Testis (tissue), 3 donors: ENCODE measurements around the gene HSF5. TPM values are rescaled to one million over a fixed set of nuclear protein-coding genes. Genes with fewer than 3 reads are reported as not detected.

ENCODE experiments used
- DNase-seq: peaks from one replicate; pipeline ENCODE4 v3.0.0-alpha.2; 2019
- H3K27ac ChIP-seq, 2 donors: fragments of 200-600 bp; sonication (generic); one replicate each; pipeline ENCODE4 v1.5.1; 2019
- H3K27me3 ChIP-seq: fragments of 200-600 bp; sonication (generic); one replicate; pipeline ENCODE4 v1.5.1; 2019
- H3K36me3 ChIP-seq: fragments of 200-600 bp; sonication (generic); one replicate; pipeline ENCODE4 v1.5.1; 2017; ENCODE audit warnings: low read depth; ENCODE audit errors: missing control alignments
- H3K4me1 ChIP-seq: fragments of 200-600 bp; sonication (generic); one replicate; pipeline ENCODE4 v1.5.1; 2019
- H3K4me3 ChIP-seq, 2 donors: fragments of 200-600 bp; sonication (generic); one replicate each; pipeline ENCODE4 v1.5.1; 2017 to 2019
- H3K9me3 ChIP-seq: fragments of 200-600 bp; sonication (generic); one replicate; pipeline ENCODE4 v1.5.1; 2017
- CTCF ChIP-seq, 3 experiments: fragments of 450-650 bp in 2 of 3; fragments of 200-600 bp in 1 of 3; sonication (generic) in 1 of 3; IDR thresholded peaks; one replicate each; pipeline ENCODE4 v1.5.1; 2016 to 2019; ENCODE audit warnings: antibody characterized with exemption in 3 of 3, mild to moderate bottlenecking in 2 of 3, moderate library complexity in 1 of 3
- POLR2A ChIP-seq: fragments of 450-650 bp; IDR thresholded peaks from one replicate; pipeline ENCODE4 v1.6.1; 2017; ENCODE audit warnings: antibody characterized with exemption, mild to moderate bottlenecking, moderate library complexity
- WGBS, 2 donors: methylation state at CpG; one replicate each; pipeline ENCODE4 v1.1.5; 2018; 5-methylcytosine and 5-hydroxymethylcytosine counted together
- intact Hi-C: fragments of 100-400 bp; cut with DNase I; formaldehyde crosslinking; loops from one replicate; pipeline ENCODE4 v1.15.1; 2023; ENCODE audit warnings: low total_unique reads
- polyA plus RNA-seq: library from polyadenylated mRNA; stranded (reverse); fragments of 350-450 nt; fragmentation: Illumina TruSeq; extraction: RNeasy Lipid Tissue Mini Kit (QIAGEN cat#74804); gene quantifications from one replicate; pipeline ENCODE4 v1.2.3, GENCODE V29; 2014; ENCODE audit warnings: low read depth, low replicate concordance; ENCODE audit not compliant: insufficient read depth
- total RNA-seq, 2 donors: library from RNA; depleted of rRNA; stranded (reverse); fragments of >200 nt; gene quantifications; one replicate each; pipeline ENCODE4 v1.2.3, GENCODE V29; 2016

The HSF5 gene
- total and polyA plus RNA-seq, 3 donors from 2014 or later: 40.0 to 119 (median 57.8) TPM

GRCh38 chr17:58414596-58414997 lies 73.6 kb downstream of the HSF5 start:
- WGBS, 2 donors: 79 to 85% methylated on average over 3 of the region's 3 CpGs

DNA sequence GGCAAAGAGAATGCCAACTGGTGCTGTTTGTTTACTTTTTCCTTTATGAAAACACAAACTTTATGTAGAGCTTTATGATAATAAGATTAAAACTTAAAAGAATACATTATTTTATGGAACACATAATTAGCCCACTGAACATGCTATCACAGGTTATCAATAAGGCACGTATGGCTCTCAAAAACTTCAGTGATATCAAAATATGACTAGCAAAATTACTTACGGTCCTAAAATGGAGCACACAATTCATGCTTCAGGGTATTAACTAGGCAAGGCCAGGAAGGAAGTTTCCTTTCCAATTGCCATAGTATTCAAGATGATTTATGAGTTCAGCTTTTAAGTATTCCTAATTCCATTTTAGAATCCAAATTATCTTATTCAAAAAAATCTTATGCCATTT lies 74.5 kb downstream of the HSF5 start:
- intact Hi-C loops: no loop called here
- DNase-seq: no peak
- H3K27me3 ChIP-seq: no peaks in the 10 kb centered on the region
- H3K4me1 ChIP-seq: no peaks in the 10 kb centered on the region
- no peaks in the 10 kb centered on the region for H3K36me3 ChIP-seq
- no peak overlapping the region for H3K4me3 ChIP-seq
- TF ChIP-seq CTCF (IDR thresholded peaks at IDR 0.05): no peak
- no peak for TF ChIP-seq POLR2A
- no peak overlapping the region for H3K27ac ChIP-seq
- WGBS, 2 donors: 53 to 54% methylated on average over 2 of the region's 2 CpGs
- no peaks in the 10 kb centered on the region for H3K9me3 ChIP-seq

More at GRCh38 chr17:58414596-58414997, 73.6 kb downstream of the HSF5 start:
- Histone ChIP-seq H3K4me1 (no peaks in the 10 kb centered on the region), H3K27ac (no peak overlapping the region), H3K36me3 (no peaks in the 10 kb centered on the region), H3K27me3 (no peaks in the 10 kb centered on the region), H3K4me3 (no peak overlapping the region), H3K9me3 (no peaks in the 10 kb centered on the region)
- TF ChIP-seq CTCF (IDR thresholded peaks at IDR 0.05) (no peak), POLR2A (no peak)
- intact Hi-C loops: no loop called here
- DNase-seq: peak; percentile 32

DNA sequence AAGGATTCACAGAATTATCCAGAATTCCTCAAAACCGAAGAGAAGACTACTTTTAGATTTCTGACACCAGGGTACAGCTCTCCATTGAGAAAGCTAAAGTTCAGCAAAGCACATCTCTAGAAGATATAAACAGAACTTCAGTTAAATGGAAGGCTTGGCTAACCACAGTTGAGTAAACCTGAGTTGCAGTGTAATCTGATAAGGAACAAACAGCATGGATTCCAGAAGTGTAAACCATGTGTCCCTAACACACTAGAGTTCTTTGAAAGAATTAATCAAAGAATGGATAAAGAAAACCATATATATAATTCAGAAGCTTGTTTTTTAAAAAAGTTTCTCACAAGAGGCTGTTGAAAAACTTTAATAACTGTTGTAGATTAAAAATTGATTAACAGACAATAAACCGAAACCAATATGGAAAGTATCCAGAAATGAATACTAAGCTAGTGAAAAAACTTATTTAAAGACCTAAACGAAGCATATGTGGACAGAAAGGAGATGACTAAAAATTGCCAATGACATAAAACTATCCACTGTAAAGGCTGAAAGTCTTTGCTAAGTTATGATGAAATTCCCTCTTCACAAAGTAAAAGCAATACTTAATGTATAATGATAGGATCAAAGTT lies 75.1 kb downstream of the HSF5 start:
- no peak for TF ChIP-seq CTCF (IDR thresholded peaks at IDR 0.05)
- TF ChIP-seq POLR2A: no peak
- Histone ChIP-seq H3K4me3 (no peak overlapping the region), H3K9me3 (no peaks in the 10 kb centered on the region), H3K27me3 (no peaks in the 10 kb centered on the region), H3K27ac (no peak overlapping the region), H3K36me3 (no peaks in the 10 kb centered on the region), H3K4me1 (no peaks in the 10 kb centered on the region)
- no peak for DNase-seq
- WGBS, 2 donors: 78 to 84% methylated on average over 3 of the region's 3 CpGs
- intact Hi-C loops: no loop called here

DNA sequence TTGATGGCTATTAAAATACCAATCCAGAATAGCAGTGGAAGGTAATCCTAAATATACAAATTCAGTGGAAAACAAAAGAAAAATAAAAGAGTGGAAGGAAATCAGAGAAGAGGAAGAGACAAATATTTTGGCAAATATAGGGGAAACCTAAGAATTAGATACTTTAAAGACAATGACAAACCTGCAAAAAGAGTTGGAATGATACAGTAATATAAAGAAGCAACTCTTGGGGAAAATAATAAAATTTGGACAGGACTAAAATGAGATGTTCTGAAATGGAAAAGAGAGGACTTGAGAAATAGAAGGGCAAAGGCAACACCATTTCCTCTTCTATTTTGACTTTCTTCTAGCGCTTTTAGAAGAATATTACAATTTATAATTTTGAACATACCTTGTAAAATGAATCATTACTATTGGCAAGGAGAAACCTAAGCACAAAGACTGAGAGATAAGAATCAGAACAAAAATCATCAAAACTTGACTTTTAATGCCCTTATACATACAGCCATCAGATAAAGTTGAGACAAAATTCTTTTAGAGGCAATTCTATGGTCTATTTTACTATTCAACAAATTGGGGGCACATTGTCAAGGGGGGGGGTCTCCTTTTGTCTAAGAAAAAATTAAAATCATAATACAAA lies 76.0 kb downstream of the HSF5 start:
- TF ChIP-seq POLR2A (no peak), CTCF (IDR thresholded peaks at IDR 0.05) (no peak)
- 94 to 100% methylated on average over 1 of the region's 1 CpG for WGBS, 2 donors
- intact Hi-C loops: no loop called here
- Histone ChIP-seq H3K36me3 (no peaks in the 10 kb centered on the region), H3K9me3 (no peaks in the 10 kb centered on the region), H3K27me3 (no peaks in the 10 kb centered on the region), H3K4me1 (no peaks in the 10 kb centered on the region), H3K27ac (no peak overlapping the region), H3K4me3 (no peak overlapping the region)
- no peak for DNase-seq
